Testis (tissue), 3 donors: ENCODE measurements around the gene STXBP1. TPM values are rescaled to one million over a fixed set of nuclear protein-coding genes. Genes with fewer than 3 reads are reported as not detected.
"Not testable (repeated sequence)": the region's sequence is repeated elsewhere in the genome, so short reads cannot be mapped to it uniquely, and the experiment has no call there.

Source experiments
- DNase-seq: peaks from one replicate; pipeline ENCODE4 v3.0.0-alpha.2; 2019
- H3K27ac ChIP-seq, 2 donors: fragments of 200-600 bp; sonication (generic); one replicate each; pipeline ENCODE4 v1.5.1; 2019
- H3K27me3 ChIP-seq: fragments of 200-600 bp; sonication (generic); one replicate; pipeline ENCODE4 v1.5.1; 2019
- H3K36me3 ChIP-seq: fragments of 200-600 bp; sonication (generic); one replicate; pipeline ENCODE4 v1.5.1; 2017; ENCODE audit warnings: low read depth; ENCODE audit errors: missing control alignments
- H3K4me1 ChIP-seq: fragments of 200-600 bp; sonication (generic); one replicate; pipeline ENCODE4 v1.5.1; 2019
- H3K4me3 ChIP-seq, 2 donors: fragments of 200-600 bp; sonication (generic); one replicate each; pipeline ENCODE4 v1.5.1; 2017 to 2019
- H3K9me3 ChIP-seq: fragments of 200-600 bp; sonication (generic); one replicate; pipeline ENCODE4 v1.5.1; 2017
- POLR2A ChIP-seq: fragments of 450-650 bp; IDR thresholded peaks from one replicate; pipeline ENCODE4 v1.6.1; 2017; ENCODE audit warnings: antibody characterized with exemption, mild to moderate bottlenecking, moderate library complexity
- WGBS, 2 donors: methylation state at CpG; one replicate each; pipeline ENCODE4 v1.1.5; 2018; 5-methylcytosine and 5-hydroxymethylcytosine counted together
- intact Hi-C: fragments of 100-400 bp; cut with DNase I; formaldehyde crosslinking; loops from one replicate; pipeline ENCODE4 v1.15.1; 2023; ENCODE audit warnings: low total_unique reads
- polyA plus RNA-seq: library from polyadenylated mRNA; stranded (reverse); fragments of 350-450 nt; fragmentation: Illumina TruSeq; extraction: RNeasy Lipid Tissue Mini Kit (QIAGEN cat#74804); gene quantifications from one replicate; pipeline ENCODE4 v1.2.3, GENCODE V29; 2014; ENCODE audit warnings: low read depth, low replicate concordance; ENCODE audit not compliant: insufficient read depth
- total RNA-seq, 2 donors: library from RNA; depleted of rRNA; stranded (reverse); fragments of >200 nt; gene quantifications; one replicate each; pipeline ENCODE4 v1.2.3, GENCODE V29; 2016
- TF ChIP-seq, protein P1 (sequence below), 3 experiments: fragments of 450-650 bp in 2 of 3; fragments of 200-600 bp in 1 of 3; sonication (generic) in 1 of 3; IDR thresholded peaks; one replicate each; pipeline ENCODE4 v1.5.1; 2016 to 2019; ENCODE audit warnings: antibody characterized with exemption in 3 of 3, mild to moderate bottlenecking in 2 of 3, moderate library complexity in 1 of 3

The STXBP1 gene
- total and polyA plus RNA-seq, 3 donors from 2014 or later: 21.2 to 36.1 (median 33.1) TPM

DNA sequence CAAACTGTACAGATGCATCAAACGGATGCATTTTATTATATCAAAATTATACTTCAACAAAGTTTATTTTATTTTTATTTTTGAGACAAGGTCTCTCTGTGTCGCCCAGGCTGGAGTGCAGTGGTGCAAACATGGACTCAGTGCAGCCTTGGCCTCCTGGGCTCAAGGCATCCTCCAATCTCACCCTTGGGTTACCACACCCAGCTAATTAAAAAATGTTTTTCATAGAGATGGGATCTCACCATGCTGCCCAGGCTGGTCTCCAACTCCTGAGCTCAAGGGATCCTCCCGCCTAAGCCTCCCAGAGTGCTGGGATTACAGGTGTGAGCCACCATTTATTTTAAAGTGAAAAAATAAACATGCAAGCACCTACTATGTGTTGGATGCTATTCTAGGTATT is 40.1 kb upstream of the STXBP1 start:
- peaks cover 40% of the 10 kb centered on the region for H3K4me1 ChIP-seq
- WGBS, 2 donors: 89 to 90% methylated on average over 3 of the region's 3 CpGs

DNA sequence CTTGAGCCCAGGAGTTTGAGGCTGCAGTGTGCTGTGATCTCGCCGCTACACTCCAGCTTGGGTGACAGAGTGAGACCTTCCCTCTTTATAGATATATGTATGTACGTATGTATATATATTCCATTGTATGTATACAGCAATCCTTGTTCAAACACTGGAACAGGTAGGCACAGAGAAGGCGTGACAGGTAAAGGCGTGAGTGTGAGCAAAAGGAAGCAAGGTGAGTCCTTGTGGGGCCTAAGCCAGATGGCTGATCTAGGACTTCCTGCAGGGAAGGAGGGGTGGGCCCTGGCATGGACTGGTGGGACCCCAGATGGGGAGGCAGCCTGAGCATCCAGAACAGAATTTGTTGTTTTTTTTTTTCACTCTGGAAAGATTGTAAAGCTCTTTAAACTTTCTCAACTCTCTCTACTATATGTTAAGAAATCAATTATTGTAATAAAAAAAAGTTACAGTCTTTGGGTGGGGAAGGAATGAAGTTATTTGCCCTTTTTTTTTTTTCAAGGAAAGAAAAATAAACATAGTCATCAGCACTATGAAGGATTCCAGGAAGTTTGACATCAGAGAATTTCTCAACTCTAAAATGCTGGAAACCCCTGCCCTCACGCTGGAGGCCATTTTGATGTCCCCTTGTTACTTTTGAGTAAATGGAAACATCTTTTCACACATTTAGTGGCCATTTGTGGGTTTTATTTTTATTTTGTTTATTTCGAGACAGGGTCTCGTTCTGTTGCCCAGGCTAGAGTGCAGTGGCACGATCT is 38.9 kb upstream of the STXBP1 start:
- TF ChIP-seq, protein P1, sequence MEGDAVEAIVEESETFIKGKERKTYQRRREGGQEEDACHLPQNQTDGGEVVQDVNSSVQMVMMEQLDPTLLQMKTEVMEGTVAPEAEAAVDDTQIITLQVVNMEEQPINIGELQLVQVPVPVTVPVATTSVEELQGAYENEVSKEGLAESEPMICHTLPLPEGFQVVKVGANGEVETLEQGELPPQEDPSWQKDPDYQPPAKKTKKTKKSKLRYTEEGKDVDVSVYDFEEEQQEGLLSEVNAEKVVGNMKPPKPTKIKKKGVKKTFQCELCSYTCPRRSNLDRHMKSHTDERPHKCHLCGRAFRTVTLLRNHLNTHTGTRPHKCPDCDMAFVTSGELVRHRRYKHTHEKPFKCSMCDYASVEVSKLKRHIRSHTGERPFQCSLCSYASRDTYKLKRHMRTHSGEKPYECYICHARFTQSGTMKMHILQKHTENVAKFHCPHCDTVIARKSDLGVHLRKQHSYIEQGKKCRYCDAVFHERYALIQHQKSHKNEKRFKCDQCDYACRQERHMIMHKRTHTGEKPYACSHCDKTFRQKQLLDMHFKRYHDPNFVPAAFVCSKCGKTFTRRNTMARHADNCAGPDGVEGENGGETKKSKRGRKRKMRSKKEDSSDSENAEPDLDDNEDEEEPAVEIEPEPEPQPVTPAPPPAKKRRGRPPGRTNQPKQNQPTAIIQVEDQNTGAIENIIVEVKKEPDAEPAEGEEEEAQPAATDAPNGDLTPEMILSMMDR (IDR thresholded peaks at IDR 0.05): no peak
- TF ChIP-seq POLR2A: no peak
- H3K36me3 ChIP-seq: no peaks in the 10 kb centered on the region
- WGBS, 2 donors: 81% methylated on average over 7 to 9 of the region's 9 CpGs
- no peak for DNase-seq
- peaks cover 34% of the 10 kb centered on the region for H3K4me1 ChIP-seq
- no peaks in the 10 kb centered on the region for H3K9me3 ChIP-seq
- peak overlapping the region; percentile 50 to 73 for H3K27ac ChIP-seq
- intact Hi-C loops: no loop called here
- H3K4me3 ChIP-seq: no peak overlapping the region
- H3K27me3 ChIP-seq: no peaks in the 10 kb centered on the region

More for the DNA sequence above, 40.1 kb upstream of the STXBP1 start:
- no peak for DNase-seq
- TF ChIP-seq POLR2A: no peak
- Histone ChIP-seq H3K27ac (no peak overlapping the region), H3K27me3 (no peaks in the 10 kb centered on the region), H3K4me3 (no peak overlapping the region), H3K9me3 (no peaks in the 10 kb centered on the region), H3K36me3 (no peaks in the 10 kb centered on the region)
- intact Hi-C loops: no loop called here

DNA sequence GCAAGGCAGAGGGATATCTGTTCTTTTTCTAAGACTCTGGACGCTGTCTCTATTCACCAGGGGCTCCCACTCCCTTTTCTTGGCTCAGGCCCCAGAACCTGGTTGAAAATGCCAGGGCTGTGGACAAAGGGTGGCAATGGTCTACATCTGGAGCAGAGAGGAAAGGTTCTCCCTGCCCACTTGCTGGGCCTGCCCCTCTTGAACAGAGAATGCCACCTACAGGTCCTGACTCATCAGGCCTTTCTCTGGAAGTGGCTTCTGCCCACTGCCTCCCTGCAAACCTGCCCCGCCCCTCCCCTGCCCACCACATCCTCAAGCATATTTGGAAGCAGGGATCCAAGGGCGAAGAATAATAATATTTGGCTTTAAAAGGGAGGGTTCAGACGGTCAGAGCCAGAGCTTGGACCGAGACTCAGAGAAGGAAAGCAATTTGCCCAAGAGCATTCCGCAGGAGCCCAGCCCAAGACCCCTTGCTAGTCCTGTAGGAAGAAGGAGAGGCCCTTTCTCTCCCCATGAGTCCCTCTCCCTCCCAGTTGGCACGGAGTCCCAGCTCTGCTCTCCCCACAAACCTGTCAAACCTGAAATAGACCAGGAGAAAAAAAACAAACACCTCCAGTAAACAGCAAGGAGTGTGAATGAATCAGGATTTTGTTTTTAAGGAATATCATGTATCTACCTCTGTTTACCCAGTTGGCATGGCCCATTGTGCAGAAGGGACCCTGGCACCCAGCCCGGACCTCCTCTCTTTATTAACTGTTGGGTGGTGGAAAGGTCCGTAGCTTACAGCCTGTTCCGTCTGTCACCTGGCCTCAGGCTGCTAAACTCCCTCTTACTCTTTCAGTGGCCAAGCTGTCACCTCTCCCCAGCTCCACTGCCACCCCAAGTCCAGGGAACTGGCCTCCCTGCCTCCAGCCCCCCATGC is 37.7 kb upstream of the STXBP1 start:
- 45% methylated on average over 10 of the region's 10 CpGs for WGBS, 2 donors
- intact Hi-C loops: no loop called here
- Histone ChIP-seq H3K9me3 (no peaks in the 10 kb centered on the region), H3K27ac (peak overlapping the region; percentile 50 to 73), H3K27me3 (no peaks in the 10 kb centered on the region), H3K4me1 (peaks cover 42% of the 10 kb centered on the region), H3K4me3 (no peak overlapping the region), H3K36me3 (no peaks in the 10 kb centered on the region)
- TF ChIP-seq POLR2A: no peak
- TF ChIP-seq, protein P1 (IDR thresholded peaks at IDR 0.05): no peak
- no peak for DNase-seq

DNA sequence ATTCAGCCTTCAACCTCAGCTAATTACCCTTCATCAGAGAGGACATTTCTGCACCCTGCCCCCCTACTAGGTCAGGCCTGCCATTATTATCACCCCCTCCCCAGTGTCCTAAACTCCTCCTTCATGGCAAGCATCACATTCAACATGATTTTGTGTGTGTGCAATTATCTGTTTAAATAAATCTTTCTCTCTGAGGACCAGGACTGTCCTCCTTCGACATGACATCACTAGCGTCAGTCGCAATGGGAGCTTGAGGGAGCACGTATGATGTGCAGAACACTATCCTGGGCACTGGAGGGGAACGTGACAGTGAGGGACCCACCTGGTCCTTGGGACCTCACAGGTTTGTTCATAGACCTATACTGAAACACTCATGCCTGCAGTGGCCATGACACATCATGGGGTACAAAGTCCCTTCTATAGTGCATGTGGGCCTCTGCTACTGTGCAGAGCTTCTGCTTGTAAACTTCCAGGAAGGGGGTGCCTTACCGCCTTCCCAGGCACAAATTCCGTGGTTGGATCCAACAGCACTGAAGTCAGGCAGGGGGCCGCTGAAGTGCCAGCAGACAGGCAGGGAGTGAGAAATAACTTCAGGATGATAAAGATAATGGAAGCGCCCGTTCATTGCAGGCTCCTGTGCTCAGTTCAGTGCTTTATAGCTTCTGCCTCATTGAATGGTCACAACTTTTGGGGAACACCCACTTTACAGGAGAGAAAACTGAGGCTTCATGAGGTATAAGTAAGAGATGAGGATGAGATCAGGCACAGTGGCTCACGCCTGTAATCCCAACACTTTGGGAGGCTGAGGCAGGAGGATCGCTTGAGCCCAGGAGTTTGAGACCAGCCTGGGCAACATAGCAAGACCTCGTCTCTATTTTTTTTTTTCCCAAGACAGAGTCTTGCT is 36.0 kb upstream of the STXBP1 start:
- Histone ChIP-seq H3K4me1 (peaks cover 41% of the 10 kb centered on the region), H3K27me3 (no peaks in the 10 kb centered on the region), H3K9me3 (no peaks in the 10 kb centered on the region), H3K36me3 (no peaks in the 10 kb centered on the region), H3K27ac (no peak overlapping the region), H3K4me3 (no peak overlapping the region)
- no peak for TF ChIP-seq POLR2A
- TF ChIP-seq, protein P1 (IDR thresholded peaks at IDR 0.05): no peak
- DNase-seq: no peak
- 86 to 93% methylated on average over 13 of the region's 13 CpGs for WGBS, 2 donors
- intact Hi-C loops: loop anchor here (5.0 kb wide), 1 partner anchor 54 kb away; no protein-coding TSS in a partner anchor

DNA sequence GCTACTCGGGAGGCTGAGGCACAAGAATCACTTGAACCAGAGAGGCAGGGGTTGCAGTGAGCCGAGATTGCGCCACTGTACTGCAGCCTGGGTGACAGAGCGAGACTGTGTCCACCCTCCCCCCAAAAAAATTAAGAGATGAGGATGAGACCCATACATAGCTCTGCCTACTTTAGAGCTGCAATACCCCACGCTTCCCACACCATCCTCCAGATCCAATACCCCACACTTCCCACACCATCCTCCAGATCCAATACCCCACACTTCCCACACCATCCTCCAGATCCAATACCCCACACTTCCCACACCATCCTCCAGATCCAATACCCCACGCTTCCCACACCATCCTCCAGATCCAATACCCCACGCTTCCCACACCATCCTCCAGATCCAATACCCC is 34.9 kb upstream of the STXBP1 start:
- peaks cover 41% of the 10 kb centered on the region for H3K4me1 ChIP-seq
- WGBS, 2 donors: 82 to 92% methylated on average over 5 to 7 of the region's 7 CpGs
- not testable (repeated sequence) for DNase-seq, H3K4me3 ChIP-seq, H3K9me3 ChIP-seq, H3K36me3 ChIP-seq, H3K27me3 ChIP-seq, H3K27ac ChIP-seq
- intact Hi-C loops: loop anchor here (5.0 kb wide), 1 partner anchor 55 kb away; no protein-coding TSS in a partner anchor
